ENCODE data around the gene CC2D1A. TPM values are rescaled to one million over a fixed set of nuclear protein-coding genes. Genes with fewer than 3 reads are reported as not detected.
A peak's percentile ranks its signal among the peaks of the same experiment; 100 is the strongest.

CC2D1A gene
- total RNA-seq, 1 experiment from 2014 or later, result 67.7 TPM

DNA sequence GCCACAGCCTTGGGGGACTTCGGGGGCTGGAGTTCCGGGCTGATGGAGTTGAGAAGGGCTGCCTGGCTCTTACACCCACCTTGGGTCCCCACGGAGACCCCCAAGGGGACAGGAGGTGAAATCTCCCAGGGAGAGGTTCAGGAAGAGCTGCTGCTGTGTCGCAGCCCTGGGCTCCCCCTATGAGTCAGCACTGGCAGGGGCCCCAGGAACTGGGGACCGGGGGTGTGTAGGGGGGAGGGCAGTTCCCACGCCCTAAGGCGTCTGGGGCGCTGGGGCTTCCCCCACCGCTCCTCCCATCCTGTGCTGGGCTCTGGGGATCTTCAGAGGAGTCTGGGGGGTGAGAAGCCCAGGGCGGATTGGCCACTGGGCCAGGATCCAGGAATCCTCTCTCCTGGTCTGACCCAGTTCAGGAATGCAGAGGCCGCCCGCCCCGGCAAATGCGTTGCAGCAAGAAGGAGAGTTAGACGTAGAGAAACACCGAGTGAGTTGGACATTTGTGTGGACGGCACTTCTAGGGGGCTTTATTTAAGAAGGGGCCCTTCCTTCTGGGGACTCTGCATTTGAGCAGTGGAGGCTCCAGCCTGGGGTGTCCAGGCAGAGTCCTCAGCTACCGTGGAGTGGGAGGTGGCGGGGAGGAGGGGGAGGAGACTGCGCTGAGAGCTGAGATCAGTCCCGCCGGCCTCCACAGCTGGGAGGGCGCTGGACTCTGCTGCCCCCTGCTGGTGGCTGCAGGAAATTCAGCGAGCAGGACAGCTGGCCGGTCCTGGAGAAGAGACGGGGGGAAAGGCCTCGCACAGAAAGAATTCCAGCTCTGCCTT, 44.1 kb upstream of the CC2D1A start:
- TF ChIP-seq EZH2 (IDR thresholded peaks at IDR 0.05; ENCODE audit: low read length, unreplicated experiment), result no peak
- TF ChIP-seq EZH2phosphoT487 (IDR thresholded peaks at IDR 0.05; ENCODE audit: borderline replicate concordance, low read length), result no peak
- TF ChIP-seq, protein P1, sequence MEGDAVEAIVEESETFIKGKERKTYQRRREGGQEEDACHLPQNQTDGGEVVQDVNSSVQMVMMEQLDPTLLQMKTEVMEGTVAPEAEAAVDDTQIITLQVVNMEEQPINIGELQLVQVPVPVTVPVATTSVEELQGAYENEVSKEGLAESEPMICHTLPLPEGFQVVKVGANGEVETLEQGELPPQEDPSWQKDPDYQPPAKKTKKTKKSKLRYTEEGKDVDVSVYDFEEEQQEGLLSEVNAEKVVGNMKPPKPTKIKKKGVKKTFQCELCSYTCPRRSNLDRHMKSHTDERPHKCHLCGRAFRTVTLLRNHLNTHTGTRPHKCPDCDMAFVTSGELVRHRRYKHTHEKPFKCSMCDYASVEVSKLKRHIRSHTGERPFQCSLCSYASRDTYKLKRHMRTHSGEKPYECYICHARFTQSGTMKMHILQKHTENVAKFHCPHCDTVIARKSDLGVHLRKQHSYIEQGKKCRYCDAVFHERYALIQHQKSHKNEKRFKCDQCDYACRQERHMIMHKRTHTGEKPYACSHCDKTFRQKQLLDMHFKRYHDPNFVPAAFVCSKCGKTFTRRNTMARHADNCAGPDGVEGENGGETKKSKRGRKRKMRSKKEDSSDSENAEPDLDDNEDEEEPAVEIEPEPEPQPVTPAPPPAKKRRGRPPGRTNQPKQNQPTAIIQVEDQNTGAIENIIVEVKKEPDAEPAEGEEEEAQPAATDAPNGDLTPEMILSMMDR (conservative IDR thresholded peaks at IDR 0.05; ENCODE audit: low read depth, low read length), result peak; percentile 90
- peaks cover 9% of the 10 kb centered on the region for H3K4me1 ChIP-seq (ENCODE audit: insufficient read depth, low read length)
- H3K27ac ChIP-seq (ENCODE audit: low read length), result peak overlapping the region; percentile 88
- no peaks in the 10 kb centered on the region for H3K36me3 ChIP-seq (ENCODE audit: low read depth, low read length)
- H3K79me2 ChIP-seq (ENCODE audit: low read length), result no peaks in the 10 kb centered on the region
- intact Hi-C loops (cut with micrococcal nuclease), result loop anchor here (1.0 to 5.0 kb wide), 5 partner anchors 11 to 77 kb away; partner anchors contain the start of gene ZSWIM4
- H4K20me1 ChIP-seq (ENCODE audit: low read length), result no peaks in the 10 kb centered on the region
- no peaks in the 10 kb centered on the region for H3K9me2 ChIP-seq (replicated peaks; ENCODE audit: low read length)
- peak overlapping the region; percentile 83 for H3K4me2 ChIP-seq (ENCODE audit: low read length)
- DNase-seq (peak; percentile 97), ATAC-seq (peak; percentile 82)
- H2AFZ ChIP-seq (ENCODE audit: low read length), result peak overlapping the region; percentile 85
- H3K27me3 ChIP-seq (ENCODE audit: low read length), result no peaks in the 10 kb centered on the region
- H3K4me3 ChIP-seq (ENCODE audit: low read length), result peak overlapping the region; percentile 68
- H3K9ac ChIP-seq (ENCODE audit: low read length), result peak overlapping the region; percentile 82
- no peaks in the 10 kb centered on the region for H3K9me3 ChIP-seq (ENCODE audit: low read length)
- peaks cover 4% of the 10 kb centered on the region for H3F3A ChIP-seq (ENCODE audit: low read length, unreplicated experiment)
- CTCF ChIA-PET, result interaction anchor here (0.5 to 1.9 kb wide), 22 partner anchors 9 to 264 kb away, joined by 3 to 19 read pairs (median 6); partner anchors contain the start of genes MRI1 and NANOS3
- BruUV-seq (replicated peaks), result TSS peak; percentile 90
- POLR2A ChIA-PET (ENCODE audit: unreplicated experiment), result interaction anchor here (0.5 to 2.0 kb wide), 13 partner anchors 9 to 699 kb away, joined by 3 to 35 read pairs (median 6); no protein-coding TSS in a partner anchor

DNA sequence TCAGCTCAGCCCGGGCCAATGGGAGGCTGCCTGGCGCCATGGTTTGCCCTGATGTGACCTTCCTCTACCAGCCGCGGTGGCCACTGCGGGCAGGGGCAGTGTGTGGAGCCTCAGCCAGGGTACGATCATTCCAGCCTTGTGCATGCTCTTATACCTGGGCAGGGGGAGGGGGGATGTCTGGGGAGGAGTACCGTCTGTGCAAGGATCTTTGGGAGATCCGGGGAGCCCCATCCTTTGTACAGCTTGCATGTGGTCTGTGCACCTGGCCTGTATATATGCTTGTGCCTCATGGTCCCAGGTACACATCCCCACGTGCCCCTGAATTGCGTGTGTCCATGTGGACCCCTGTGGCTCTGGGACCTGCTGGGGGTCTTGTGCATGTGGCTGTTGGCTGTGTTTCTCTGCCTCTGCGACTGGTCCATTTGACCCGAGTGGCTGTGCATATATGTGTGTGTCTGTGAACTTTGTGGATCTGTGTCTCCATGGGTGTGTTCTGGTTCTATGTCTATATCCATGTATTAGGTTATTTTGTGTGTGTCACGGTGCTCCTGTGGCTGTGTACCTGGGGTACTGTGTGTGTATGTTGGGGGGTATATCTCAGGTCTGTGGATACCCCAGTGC, 41.8 kb upstream of the CC2D1A start:
- ChIA-PET CTCF (no interaction called here), POLR2A (ENCODE audit: unreplicated experiment) (no interaction called here)
- no peak for DNase-seq
- no peaks in the 10 kb centered on the region for H3K79me2 ChIP-seq (ENCODE audit: low read length)
- no peaks in the 10 kb centered on the region for H3K36me3 ChIP-seq (ENCODE audit: low read depth, low read length)
- ATAC-seq, result no peak
- H3K27me3 ChIP-seq (ENCODE audit: low read length), result no peaks in the 10 kb centered on the region
- H3K4me3 ChIP-seq (ENCODE audit: low read length), result peak overlapping the region; percentile 59; the same call in 1 of the 2 replicates
- H3K27ac ChIP-seq (ENCODE audit: low read length), result no peak overlapping the region
- no TSS peak for BruUV-seq (replicated peaks)
- H3F3A ChIP-seq (ENCODE audit: low read length, unreplicated experiment), result peaks cover 4% of the 10 kb centered on the region
- H3K9me3 ChIP-seq (ENCODE audit: low read length), result no peaks in the 10 kb centered on the region
- H2AFZ ChIP-seq (ENCODE audit: low read length), result peak overlapping the region; percentile 62; the same call in 1 of the 2 replicates
- no peaks in the 10 kb centered on the region for H4K20me1 ChIP-seq (ENCODE audit: low read length)
- H3K9me2 ChIP-seq (replicated peaks; ENCODE audit: low read length), result no peaks in the 10 kb centered on the region
- peaks cover 9% of the 10 kb centered on the region for H3K4me1 ChIP-seq (ENCODE audit: insufficient read depth, low read length)
- H3K4me2 ChIP-seq (ENCODE audit: low read length), result peak overlapping the region; percentile 78
- TF ChIP-seq EZH2 (IDR thresholded peaks at IDR 0.05; ENCODE audit: low read length, unreplicated experiment) (no peak), EZH2phosphoT487 (IDR thresholded peaks at IDR 0.05; ENCODE audit: borderline replicate concordance, low read length) (no peak)
- TF ChIP-seq, protein P1 (conservative IDR thresholded peaks at IDR 0.05; ENCODE audit: low read depth, low read length), result no peak
- intact Hi-C loops (cut with micrococcal nuclease), result loop anchor here (5.0 kb wide), 1 partner anchor 37 kb away; no protein-coding TSS in a partner anchor
- H3K9ac ChIP-seq (ENCODE audit: low read length), result no peak overlapping the region
